Measurements from ENCODE around the gene PDPK1.
"Not testable (repeated sequence)": the region's sequence is repeated elsewhere in the genome, so short reads cannot be mapped to it uniquely, and the experiment has no call there.

The PDPK1 gene

GRCh38 chr16:2611877-2612276 lies 74.1 kb downstream of the PDPK1 start:
- DNase-seq, ATAC-seq: not testable (repeated sequence)

- DNase-seq, ATAC-seq: not testable (repeated sequence)
Measured at GRCh38 chr16:2613251-2613650, 75.4 kb downstream of the PDPK1 start.

GRCh38 chr16:2614761-2615191 lies 77.0 kb downstream of the PDPK1 start:
- ATAC-seq (no peak), DNase-seq (no peak)

GRCh38 chr16:2618964-2619363 lies 81.1 kb downstream of the PDPK1 start:
- not testable (repeated sequence) for DNase-seq

GRCh38 chr16:2619628-2620027 lies 81.8 kb downstream of the PDPK1 start:
- ATAC-seq (peak; percentile 81), DNase-seq (peak; percentile 51)

More at GRCh38 chr16:2618964-2619363, 81.1 kb downstream of the PDPK1 start:
- not testable (repeated sequence) for ATAC-seq

GRCh38 chr16:2620870-2621269 lies 83.0 kb downstream of the PDPK1 start:
- not testable (repeated sequence) for DNase-seq, ATAC-seq

GRCh38 chr16:2621395-2621794 lies 83.6 kb downstream of the PDPK1 start:
- not testable (repeated sequence) for DNase-seq, ATAC-seq

- DNase-seq = not testable (repeated sequence)
- peak; percentile 82 for ATAC-seq
Measured at GRCh38 chr16:2627075-2627474, 89.3 kb downstream of the PDPK1 start.

- DNase-seq, ATAC-seq: not testable (repeated sequence)
Measured at GRCh38 chr16:2631203-2631602, 93.4 kb downstream of the PDPK1 start.

- not testable (repeated sequence) for ATAC-seq
Measured at GRCh38 chr16:2632291-2632690, 94.5 kb downstream of the PDPK1 start.

GRCh38 chr16:2639071-2639721 lies 101.4 kb downstream of the PDPK1 start:
- DNase-seq (peak; percentile 70), ATAC-seq (peak; percentile 87)

More at GRCh38 chr16:2632291-2632690, 94.5 kb downstream of the PDPK1 start:
- not testable (repeated sequence) for DNase-seq

- not testable (repeated sequence) for DNase-seq
- peak; percentile 17 for ATAC-seq
Measured at GRCh38 chr16:2639722-2640072, 101.9 kb downstream of the PDPK1 start.

- ATAC-seq, DNase-seq: not testable (repeated sequence)
Measured at GRCh38 chr16:2642561-2642960, 104.7 kb downstream of the PDPK1 start.

- ATAC-seq, DNase-seq: not testable (repeated sequence)
Measured at GRCh38 chr16:2644754-2645453, 107.1 kb downstream of the PDPK1 start.

- ATAC-seq, DNase-seq: not testable (repeated sequence)
Measured at GRCh38 chr16:2651268-2651871, 113.5 kb downstream of the PDPK1 start.
